ENCODE data around the gene FAM186B. TPM values are rescaled to one million over a fixed set of nuclear protein-coding genes. Genes with fewer than 3 reads are reported as not detected.

FAM186B gene
- total RNA-seq, 4 donors from 2014 or later: 0.31 to 0.69 TPM; not detected in 2

GRCh38 chr12:49604856-49605255 is 583 bp downstream of the FAM186B start:
- Histone ChIP-seq H3K9me3 (no peaks in the 10 kb centered on the region), H3K4me3 (no peak overlapping the region), H3K27me3 (no peaks in the 10 kb centered on the region), H3K36me3 (peaks cover 0 to 10% of the 10 kb centered on the region in 2 donors), H3K4me1 (no peaks in the 10 kb centered on the region), H3K27ac (no peak overlapping the region)
- TF ChIP-seq POLR2A (IDR thresholded peaks at IDR 0.05) (no peak), POLR2AphosphoS5 (IDR thresholded peaks at IDR 0.05) (no peak), EP300 (IDR thresholded peaks at IDR 0.05) (no peak)
- TF ChIP-seq, protein P1, sequence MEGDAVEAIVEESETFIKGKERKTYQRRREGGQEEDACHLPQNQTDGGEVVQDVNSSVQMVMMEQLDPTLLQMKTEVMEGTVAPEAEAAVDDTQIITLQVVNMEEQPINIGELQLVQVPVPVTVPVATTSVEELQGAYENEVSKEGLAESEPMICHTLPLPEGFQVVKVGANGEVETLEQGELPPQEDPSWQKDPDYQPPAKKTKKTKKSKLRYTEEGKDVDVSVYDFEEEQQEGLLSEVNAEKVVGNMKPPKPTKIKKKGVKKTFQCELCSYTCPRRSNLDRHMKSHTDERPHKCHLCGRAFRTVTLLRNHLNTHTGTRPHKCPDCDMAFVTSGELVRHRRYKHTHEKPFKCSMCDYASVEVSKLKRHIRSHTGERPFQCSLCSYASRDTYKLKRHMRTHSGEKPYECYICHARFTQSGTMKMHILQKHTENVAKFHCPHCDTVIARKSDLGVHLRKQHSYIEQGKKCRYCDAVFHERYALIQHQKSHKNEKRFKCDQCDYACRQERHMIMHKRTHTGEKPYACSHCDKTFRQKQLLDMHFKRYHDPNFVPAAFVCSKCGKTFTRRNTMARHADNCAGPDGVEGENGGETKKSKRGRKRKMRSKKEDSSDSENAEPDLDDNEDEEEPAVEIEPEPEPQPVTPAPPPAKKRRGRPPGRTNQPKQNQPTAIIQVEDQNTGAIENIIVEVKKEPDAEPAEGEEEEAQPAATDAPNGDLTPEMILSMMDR (IDR thresholded peaks at IDR 0.05): no peak
- no peak for ATAC-seq
- 67 to 71% methylated on average over 1 to 4 of the region's 5 CpGs for WGBS, 2 donors (ENCODE audit: low coverage in 1 of 2)

- ATAC-seq: no peak
- H3K27ac ChIP-seq: no peak overlapping the region
- TF ChIP-seq EP300 (IDR thresholded peaks at IDR 0.05): no peak
- no peak for TF ChIP-seq POLR2A (IDR thresholded peaks at IDR 0.05)
- no peak for TF ChIP-seq POLR2AphosphoS5 (IDR thresholded peaks at IDR 0.05)
- TF ChIP-seq, protein P1 (IDR thresholded peaks at IDR 0.05): no peak
- no peaks in the 10 kb centered on the region for H3K27me3 ChIP-seq
- no peak overlapping the region for H3K4me3 ChIP-seq
- H3K36me3 ChIP-seq: peaks cover 0 to 18% of the 10 kb centered on the region in 2 donors
- H3K4me1 ChIP-seq: no peaks in the 10 kb centered on the region
- 80 to 90% methylated on average over 1 of the region's 1 CpG for WGBS, 2 donors (ENCODE audit: low coverage in 1 of 2)
- no peaks in the 10 kb centered on the region for H3K9me3 ChIP-seq
Measured at GRCh38 chr12:49603721-49604120, 1.7 kb downstream of the FAM186B start.

GRCh38 chr12:49599961-49600360 is 5.5 kb downstream of the FAM186B start:
- no peaks in the 10 kb centered on the region for H3K4me1 ChIP-seq
- ATAC-seq: no peak
- no peak overlapping the region for H3K4me3 ChIP-seq
- no peaks in the 10 kb centered on the region for H3K27me3 ChIP-seq
- 96 to 100% methylated on average over 5 to 8 of the region's 8 CpGs for WGBS, 2 donors (ENCODE audit: low coverage in 1 of 2)
- TF ChIP-seq POLR2AphosphoS5 (IDR thresholded peaks at IDR 0.05) (no peak), EP300 (IDR thresholded peaks at IDR 0.05) (no peak), POLR2A (IDR thresholded peaks at IDR 0.05) (no peak)
- TF ChIP-seq, protein P1 (IDR thresholded peaks at IDR 0.05): no peak
- no peaks in the 10 kb centered on the region for H3K9me3 ChIP-seq
- peaks cover 0 to 18% of the 10 kb centered on the region in 2 donors for H3K36me3 ChIP-seq
- H3K27ac ChIP-seq: no peak overlapping the region

GRCh38 chr12:49598527-49598926 is 6.9 kb downstream of the FAM186B start:
- 50 to 55% methylated on average over 2 to 4 of the region's 10 CpGs for WGBS, 2 donors (ENCODE audit: low coverage in 1 of 2)

More at GRCh38 chr12:49598527-49598926, 6.9 kb downstream of the FAM186B start:
- Histone ChIP-seq H3K36me3 (peaks cover 0 to 18% of the 10 kb centered on the region in 2 donors), H3K9me3 (no peaks in the 10 kb centered on the region), H3K27me3 (no peaks in the 10 kb centered on the region), H3K27ac (no peak overlapping the region), H3K4me1 (no peaks in the 10 kb centered on the region), H3K4me3 (no peak overlapping the region)
- TF ChIP-seq POLR2AphosphoS5 (IDR thresholded peaks at IDR 0.05) (no peak), EP300 (IDR thresholded peaks at IDR 0.05) (no peak), POLR2A (IDR thresholded peaks at IDR 0.05) (no peak)
- TF ChIP-seq, protein P1 (IDR thresholded peaks at IDR 0.05): no peak
- no peak for ATAC-seq
